ENCODE data around the gene AKR7A3. TPM values are rescaled to one million over a fixed set of nuclear protein-coding genes. Genes with fewer than 3 reads are reported as not detected.

The AKR7A3 gene
- total and polyA plus RNA-seq, 2 of the 4 experiments (the other 2 are of a cell fraction): 0.18 to 0.62 TPM

GRCh38 chr1:19251305-19252196, 37.0 kb downstream of the AKR7A3 start, which contains the start of the genes EMC1 and MRTO4 (continued):
- no peak for TF ChIP-seq USF2 (IDR thresholded peaks at IDR 0.05; ENCODE audit: low read depth, low read length)

All from IMR-90 (cell line).